Measurements from ENCODE around the gene LRP1.

The LRP1 gene

DNA sequence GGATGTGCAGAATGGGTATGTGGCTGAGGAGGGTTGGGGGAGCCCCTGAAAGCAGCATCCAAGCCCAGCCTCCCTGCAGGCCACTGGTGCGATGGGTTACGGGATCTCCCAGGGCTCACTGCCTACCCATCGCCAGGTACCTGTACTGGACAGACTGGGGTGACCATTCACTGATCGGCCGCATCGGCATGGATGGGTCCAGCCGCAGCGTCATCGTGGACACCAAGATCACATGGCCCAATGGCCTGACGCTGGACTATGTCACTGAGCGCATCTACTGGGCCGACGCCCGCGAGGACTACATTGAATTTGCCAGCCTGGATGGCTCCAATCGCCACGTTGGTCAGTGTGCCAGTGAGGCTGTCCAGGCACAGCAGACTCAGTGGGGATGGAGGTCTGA lies 70.0 kb downstream of the LRP1 start:
- DNase-seq, result no peak

DNA sequence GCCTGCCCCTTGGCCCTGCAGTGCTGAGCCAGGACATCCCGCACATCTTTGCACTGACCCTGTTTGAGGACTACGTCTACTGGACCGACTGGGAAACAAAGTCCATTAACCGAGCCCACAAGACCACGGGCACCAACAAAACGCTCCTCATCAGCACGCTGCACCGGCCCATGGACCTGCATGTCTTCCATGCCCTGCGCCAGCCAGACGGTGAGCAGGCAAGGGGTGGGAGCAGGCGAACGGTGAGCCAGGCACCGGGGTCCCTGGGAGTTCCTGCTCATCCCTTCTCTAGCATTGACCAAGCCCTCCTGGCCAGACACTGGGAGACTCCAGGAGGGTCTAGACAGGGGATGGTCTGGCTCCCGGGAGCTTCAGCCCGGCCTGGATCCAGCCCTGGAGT lies 70.9 kb downstream of the LRP1 start:
- no peak for DNase-seq

DNA sequence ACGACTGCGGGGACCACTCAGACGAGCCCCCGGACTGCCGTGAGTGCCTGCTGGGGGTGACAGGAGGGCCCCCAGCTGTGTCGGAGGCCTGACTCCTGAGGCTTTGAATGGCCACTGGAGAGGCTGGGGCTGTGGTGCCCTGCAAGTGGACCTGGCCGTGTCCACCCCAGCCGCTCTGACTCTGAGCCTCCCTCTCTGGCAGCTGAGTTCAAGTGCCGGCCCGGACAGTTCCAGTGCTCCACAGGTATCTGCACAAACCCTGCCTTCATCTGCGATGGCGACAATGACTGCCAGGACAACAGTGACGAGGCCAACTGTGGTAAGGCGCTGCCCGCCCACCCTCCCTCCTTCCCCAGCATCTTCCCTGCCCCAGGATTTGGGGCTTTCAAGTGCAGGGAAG lies 72.2 kb downstream of the LRP1 start:
- no peak for DNase-seq

DNA sequence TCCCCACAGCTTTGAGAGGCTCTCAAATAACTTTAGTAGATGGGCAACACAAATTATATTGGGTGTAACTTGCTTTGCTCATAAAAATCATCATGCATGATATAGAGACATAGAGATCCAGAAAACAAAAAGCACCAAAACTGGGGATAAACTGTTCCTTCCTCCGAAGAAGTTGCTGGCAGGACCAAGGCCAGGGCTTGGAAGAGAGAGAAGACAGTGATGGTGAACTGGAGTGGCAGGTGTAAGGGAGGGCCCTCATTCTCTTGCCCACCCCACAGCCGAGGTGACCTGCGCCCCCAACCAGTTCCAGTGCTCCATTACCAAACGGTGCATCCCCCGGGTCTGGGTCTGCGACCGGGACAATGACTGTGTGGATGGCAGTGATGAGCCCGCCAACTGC lies 72.9 kb downstream of the LRP1 start:
- no peak for DNase-seq

DNA sequence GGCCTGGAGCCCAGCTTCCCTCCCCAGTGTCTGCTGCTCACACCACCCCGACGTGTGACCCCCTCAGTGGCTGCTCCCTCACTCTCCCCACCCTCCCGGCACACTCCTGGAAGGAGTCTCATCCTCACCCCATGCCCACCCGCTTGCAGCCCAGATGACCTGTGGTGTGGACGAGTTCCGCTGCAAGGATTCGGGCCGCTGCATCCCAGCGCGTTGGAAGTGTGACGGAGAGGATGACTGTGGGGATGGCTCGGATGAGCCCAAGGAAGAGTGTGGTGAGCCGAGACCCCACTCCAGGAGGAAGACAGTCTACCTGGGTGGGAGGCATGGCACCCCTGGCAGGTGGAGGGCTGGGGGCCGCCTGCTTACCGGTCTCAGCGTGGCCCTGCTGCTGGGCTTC lies 73.3 kb downstream of the LRP1 start:
- no peak for DNase-seq

DNA sequence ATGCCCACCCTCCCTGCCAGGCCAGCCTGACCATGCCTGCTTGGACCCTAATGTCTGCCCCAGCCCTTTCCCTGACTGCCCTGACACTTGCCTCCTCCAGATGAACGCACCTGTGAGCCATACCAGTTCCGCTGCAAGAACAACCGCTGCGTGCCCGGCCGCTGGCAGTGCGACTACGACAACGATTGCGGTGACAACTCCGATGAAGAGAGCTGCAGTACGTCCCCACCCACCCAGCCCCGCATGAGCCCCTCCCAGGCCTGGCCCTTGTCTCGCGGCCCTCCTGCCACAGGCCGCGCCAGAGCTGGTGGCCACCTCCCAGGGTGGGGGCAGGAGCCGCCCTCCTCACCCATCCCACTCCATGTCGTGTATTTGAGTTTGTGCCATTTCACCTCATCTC lies 74.0 kb downstream of the LRP1 start:
- no peak for DNase-seq

DNA sequence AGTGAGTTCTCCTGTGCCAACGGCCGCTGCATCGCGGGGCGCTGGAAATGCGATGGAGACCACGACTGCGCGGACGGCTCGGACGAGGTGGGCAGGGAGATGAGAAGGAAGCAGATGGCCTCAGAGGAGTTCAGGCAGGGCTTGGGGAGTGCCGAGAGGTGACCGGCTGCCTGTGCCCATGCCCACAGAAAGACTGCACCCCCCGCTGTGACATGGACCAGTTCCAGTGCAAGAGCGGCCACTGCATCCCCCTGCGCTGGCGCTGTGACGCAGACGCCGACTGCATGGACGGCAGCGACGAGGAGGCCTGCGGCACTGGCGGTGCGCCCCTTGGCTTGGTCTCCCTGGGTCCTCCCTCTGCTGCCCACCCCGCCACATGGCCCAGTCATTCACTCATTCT lies 74.9 kb downstream of the LRP1 start:
- DNase-seq, result no peak

DNA sequence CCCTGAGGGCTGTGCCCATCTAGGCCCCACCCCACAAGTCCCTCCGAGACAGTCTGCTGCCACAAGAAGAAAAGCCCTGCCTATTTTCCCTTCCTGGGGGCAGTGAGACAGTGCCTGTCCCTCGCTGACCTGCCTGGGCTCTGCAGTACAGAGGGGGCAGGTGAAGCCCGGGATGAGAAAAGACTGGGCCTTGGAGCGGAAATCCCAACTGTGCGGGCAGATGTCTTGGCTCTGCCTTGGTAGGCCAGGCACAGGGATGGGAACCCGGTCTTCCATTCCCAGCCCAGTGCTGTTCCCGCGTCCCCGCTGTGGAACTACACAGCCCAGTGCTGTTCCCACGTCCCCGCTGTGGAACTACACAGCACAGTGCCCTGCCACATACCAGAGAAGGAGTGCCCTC lies 75.5 kb downstream of the LRP1 start:
- DNase-seq, result no peak

DNA sequence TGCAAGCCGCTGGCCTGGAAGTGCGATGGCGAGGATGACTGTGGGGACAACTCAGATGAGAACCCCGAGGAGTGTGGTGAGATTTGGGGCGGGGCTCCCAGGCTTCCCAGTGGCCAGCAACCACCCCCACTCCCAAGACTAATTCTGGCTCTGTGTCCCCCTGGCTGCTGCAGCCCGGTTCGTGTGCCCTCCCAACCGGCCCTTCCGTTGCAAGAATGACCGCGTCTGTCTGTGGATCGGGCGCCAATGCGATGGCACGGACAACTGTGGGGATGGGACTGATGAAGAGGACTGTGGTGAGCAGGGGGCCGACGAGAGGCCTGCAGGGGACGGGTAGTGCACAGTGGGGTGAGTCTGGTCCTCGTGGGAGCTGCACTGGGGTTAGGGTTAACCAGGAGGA lies 76.2 kb downstream of the LRP1 start:
- no peak for DNase-seq

DNA sequence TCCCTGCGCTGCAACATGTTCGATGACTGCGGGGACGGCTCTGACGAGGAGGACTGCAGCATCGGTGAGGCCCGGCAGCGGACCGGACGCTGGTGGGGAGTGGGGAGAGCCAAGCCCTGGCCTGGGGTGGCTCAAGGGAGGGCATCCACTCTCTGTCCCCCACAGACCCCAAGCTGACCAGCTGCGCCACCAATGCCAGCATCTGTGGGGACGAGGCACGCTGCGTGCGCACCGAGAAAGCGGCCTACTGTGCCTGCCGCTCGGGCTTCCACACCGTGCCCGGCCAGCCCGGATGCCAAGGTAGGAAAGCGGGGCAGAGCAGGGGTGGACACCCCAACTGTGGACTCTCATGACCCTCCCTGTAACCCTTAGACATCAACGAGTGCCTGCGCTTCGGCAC lies 76.9 kb downstream of the LRP1 start:
- DNase-seq, result no peak

DNA sequence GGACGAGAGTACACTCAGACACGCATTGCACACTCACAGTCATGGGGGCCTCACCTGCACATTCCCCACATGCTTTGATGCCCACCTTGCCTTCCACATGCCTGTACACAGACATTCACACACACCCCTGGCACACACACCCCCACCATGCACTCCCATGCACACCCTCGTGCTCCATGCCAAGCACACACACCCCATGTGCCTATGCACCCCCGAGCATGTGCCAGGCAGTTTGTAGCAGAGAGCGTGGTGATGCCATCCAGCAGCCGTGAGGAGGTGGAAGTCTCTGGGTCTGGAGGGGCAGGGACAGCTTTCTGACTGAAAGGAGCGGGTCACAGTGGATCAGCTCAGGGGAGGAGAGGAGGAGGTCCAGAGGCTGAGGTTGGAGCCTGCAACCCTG lies 77.6 kb downstream of the LRP1 start:
- no peak for DNase-seq

DNA sequence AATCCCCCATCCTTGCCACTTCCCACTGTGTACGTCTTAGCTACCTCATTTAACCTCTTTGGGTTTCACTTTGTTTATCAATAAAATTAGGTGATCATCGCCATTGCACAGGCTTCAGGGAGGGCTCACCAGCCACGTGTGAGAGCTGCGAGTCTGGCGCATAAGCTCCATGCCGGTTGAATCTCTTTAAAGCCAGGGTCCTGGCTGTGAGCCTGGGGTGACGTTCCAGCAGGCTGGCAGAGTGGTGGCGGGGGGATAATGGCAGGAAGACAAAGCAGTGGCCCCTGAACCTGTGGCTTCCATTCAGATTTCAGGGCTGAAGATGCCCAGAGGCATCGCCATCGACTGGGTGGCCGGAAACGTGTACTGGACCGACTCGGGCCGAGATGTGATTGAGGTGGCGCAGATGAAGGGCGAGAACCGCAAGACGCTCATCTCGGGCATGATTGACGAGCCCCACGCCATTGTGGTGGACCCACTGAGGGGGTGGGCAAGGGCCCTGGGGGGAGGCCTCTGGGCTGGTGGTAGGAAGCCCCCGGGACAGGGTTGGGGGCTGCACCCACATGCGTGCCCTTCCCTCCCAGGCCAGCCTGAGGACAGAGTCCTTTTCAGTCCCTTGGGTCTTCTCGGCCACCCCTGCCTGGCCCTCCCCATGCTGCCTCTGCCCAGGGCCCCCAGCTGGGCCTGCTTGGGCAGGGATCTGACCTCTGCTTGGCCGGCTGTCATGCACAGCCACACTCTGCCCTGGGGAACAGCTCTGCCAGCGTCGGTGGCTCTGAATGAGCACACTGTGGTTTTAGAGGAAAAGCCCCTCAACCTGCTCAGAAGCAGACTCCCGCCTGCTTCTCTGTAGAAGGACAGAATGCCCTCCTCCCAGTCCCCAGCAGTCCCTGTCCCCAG lies 79.7 kb downstream of the LRP1 start:
- no peak for DNase-seq

DNA sequence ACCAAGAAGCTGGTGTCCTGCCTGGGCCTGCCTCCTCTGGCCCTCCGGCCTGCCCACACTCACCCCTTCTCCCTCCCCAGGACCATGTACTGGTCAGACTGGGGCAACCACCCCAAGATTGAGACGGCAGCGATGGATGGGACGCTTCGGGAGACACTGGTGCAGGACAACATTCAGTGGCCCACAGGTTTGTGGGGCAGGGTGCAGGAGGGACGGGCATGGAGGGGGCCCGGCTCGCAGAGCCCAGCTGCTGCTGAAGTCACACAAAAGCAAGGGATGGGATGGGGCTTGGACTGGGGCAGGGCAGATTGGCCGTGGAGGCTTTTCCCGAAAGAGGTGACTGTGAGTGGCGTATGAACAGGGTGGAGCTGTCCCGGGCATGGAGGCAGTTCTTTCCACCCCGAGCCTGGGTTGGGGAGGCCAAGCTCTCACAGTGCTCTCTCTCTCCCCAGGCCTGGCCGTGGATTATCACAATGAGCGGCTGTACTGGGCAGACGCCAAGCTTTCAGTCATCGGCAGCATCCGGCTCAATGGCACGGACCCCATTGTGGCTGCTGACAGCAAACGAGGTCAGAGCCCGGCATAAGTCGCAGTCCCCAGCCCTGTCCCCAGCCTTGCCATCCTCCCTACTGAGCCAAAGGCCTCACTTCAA lies 80.5 kb downstream of the LRP1 start:
- no peak for DNase-seq

DNA sequence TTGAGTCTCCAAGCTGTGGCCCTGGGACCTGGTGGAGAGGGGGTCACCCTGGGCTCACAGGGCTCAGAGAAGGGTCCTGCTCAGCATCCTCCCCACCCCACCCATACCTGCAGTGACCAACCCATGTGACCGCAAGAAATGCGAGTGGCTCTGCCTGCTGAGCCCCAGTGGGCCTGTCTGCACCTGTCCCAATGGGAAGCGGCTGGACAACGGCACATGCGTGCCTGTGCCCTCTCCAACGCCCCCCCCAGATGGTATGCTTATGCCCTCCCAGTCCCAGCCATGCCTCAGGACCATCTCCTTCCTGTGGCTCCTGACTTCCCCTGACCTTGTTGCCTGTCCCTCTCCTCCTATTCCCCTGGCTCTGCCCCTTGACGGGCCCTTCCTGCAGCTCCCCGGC lies 81.6 kb downstream of the LRP1 start:
- DNase-seq, result no peak

DNA sequence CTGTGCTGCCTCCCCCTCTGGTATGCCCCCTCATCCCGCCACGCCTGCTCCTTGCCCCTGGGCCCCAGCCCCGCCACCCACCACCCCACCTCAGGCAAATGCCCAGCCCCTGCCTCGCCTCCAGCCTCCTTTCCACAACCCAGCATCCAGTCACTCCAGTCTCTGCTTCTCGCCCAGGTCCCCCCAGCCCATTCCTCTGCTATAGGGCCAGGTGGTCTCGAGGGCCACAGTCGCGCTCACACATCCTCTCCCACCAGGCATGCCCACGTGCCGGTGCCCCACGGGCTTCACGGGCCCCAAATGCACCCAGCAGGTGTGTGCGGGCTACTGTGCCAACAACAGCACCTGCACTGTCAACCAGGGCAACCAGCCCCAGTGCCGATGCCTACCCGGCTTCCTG lies 82.2 kb downstream of the LRP1 start:
- DNase-seq, result no peak

DNA sequence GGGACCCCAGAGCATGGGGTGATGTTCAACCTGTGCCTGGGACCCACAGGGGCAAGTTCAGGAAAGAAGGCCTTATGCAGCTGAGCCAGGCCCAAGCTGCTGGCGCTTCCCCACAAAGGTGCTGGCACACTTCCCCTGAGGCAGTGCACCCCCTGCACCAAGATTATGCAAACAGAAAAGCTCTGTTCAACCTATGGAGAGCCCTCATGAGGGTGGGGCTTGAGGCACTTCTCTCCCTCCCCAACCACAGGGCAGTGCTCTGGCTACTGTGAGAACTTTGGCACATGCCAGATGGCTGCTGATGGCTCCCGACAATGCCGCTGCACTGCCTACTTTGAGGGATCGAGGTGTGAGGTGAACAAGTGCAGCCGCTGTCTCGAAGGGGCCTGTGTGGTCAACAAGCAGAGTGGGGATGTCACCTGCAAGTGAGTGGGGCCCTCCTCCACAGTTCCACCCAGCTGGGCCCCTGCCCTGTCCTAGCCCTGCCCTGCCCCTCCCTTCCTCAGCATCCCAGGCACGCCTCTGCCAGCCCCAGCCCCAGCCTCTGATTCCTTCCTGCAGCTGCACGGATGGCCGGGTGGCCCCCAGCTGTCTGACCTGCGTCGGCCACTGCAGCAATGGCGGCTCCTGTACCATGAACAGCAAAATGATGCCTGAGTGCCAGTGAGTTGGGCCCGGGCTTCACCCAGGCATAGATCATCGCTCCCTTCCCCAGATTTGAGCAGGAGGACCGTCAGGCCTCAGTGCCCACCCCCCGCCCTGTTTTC lies 82.8 kb downstream of the LRP1 start:
- DNase-seq, result no peak

DNA sequence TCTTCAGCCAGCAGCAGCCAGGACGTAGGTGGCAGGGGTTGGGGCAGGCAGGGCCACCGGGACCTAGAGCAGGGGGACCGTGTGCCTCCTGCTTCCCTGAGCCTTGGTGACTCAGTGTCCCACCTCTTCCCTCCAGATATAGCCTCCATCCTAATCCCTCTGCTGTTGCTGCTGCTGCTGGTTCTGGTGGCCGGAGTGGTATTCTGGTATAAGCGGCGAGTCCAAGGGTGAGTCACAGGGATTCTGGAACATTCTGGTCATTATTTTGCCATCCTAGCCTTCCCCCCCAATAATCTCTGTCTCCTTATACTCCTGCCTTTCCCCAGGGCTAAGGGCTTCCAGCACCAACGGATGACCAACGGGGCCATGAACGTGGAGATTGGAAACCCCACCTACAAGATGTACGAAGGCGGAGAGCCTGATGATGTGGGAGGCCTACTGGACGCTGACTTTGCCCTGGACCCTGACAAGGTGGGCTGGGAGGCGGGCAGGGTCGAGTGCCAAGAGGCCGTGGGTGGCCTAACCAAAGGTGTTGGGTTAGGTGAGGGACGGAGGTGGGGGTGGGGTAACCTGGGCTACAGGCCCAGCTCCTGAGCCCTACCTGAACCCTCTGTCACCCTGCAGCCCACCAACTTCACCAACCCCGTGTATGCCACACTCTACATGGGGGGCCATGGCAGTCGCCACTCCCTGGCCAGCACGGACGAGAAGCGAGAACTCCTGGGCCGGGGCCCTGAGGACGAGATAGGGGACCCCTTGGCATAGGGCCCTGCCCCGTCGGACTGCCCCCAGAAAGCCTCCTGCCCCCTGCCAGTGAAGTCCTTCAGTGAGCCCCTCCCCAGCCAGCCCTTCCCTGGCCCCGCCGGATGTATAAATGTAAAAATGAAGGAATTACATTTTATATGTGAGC lies 83.8 kb downstream of the LRP1 start:
- no peak for DNase-seq

DNA sequence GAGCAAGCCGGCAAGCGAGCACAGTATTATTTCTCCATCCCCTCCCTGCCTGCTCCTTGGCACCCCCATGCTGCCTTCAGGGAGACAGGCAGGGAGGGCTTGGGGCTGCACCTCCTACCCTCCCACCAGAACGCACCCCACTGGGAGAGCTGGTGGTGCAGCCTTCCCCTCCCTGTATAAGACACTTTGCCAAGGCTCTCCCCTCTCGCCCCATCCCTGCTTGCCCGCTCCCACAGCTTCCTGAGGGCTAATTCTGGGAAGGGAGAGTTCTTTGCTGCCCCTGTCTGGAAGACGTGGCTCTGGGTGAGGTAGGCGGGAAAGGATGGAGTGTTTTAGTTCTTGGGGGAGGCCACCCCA lies 84.4 kb downstream of the LRP1 start:
- no peak for DNase-seq

DNA sequence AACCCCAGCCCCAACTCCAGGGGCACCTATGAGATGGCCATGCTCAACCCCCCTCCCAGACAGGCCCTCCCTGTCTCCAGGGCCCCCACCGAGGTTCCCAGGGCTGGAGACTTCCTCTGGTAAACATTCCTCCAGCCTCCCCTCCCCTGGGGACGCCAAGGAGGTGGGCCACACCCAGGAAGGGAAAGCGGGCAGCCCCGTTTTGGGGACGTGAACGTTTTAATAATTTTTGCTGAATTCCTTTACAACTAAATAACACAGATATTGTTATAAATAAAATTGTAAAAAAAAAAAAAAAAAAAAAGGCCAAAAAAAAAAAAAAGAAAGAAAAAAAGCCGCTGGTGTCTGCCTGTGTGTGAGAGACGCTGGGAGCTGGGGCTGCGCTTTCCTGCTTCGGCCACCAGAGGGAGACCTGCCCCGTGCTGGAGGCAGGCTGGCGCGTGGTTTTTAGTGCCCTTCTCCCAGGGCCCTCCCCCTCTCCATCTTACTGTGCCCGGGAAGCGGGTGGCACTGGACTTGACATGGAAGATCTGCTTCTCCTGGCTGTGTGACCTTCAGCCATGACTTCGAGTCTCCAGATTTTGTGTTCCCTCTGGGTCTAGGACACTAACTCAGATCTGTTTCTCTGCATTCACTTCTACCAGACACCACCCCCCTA lies 84.9 kb downstream of the LRP1 start:
- DNase-seq, result peak; percentile 91

DNA sequence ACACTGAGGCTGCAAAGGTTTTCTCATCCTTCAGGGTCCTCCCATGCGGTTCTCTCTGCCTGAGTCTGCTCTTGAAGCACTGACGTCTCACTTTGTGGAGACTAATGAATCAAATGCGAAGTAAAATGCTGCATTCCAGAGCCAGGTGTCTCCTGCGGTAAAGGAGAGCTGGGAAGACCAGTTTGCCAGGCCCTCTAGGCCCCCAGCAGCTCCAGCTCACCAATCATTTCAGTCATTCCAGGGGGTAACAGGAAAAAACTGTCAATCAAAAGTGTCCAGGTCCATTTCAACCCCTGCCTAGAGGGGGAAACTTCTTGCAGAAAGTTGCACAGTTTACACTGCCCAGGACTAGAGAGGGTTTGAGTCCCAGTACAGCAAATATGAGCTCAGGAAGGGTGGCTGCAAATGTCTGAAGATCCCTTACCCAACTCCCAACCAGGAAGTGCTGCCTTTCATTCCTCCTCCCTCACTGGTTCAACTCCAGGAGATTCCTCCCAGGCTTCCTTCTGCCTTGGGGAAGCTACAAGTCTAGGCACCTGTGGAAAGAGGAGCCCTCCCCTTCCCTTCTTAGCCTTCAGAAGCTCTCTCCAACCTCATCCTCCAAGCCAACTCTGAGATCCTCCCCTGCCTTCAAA lies 85.6 kb downstream of the LRP1 start:
- DNase-seq, result no peak

DNA sequence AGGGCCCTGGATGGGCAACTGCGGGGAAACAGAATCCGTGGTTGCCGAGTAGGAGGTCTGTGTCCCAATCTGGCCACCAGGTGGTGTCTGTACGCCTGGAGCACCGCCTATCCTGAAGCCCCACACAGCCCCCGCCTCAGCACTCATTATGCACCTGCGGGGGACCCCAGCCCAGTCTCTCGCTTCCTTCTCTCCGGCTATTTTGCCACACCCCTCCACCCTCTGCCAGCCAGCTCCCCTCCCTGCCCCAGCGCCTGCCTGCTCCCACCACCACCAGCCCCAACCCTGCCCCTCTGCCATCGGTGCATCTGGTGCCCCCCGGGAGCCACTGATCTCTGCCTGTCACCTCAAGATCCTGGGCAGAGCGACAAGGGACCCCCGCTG lies 86.1 kb downstream of the LRP1 start:
- peak; percentile 55 for DNase-seq

DNA sequence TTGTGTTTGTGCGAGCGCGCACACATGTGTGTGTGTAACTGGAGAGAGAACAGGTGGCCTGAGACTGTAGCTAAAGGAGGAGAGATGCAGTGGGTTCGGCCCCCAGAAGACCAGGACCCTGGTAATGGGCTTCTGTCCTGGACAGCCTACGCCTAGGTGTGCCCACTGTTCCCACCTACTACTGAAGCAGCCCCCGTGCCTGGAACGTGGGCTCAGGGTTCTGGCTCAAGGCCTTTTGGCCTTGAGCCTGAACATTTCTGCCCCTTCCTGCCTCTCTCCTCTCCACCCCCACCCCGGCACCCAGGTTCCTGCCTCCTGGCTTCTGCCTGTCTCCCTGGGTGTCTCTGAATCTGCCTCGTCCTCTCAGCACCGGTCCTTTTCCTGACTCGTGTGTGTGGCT lies 86.8 kb downstream of the LRP1 start:
- no peak for DNase-seq
